ENCODE data around the gene TDRD3.

DNA sequence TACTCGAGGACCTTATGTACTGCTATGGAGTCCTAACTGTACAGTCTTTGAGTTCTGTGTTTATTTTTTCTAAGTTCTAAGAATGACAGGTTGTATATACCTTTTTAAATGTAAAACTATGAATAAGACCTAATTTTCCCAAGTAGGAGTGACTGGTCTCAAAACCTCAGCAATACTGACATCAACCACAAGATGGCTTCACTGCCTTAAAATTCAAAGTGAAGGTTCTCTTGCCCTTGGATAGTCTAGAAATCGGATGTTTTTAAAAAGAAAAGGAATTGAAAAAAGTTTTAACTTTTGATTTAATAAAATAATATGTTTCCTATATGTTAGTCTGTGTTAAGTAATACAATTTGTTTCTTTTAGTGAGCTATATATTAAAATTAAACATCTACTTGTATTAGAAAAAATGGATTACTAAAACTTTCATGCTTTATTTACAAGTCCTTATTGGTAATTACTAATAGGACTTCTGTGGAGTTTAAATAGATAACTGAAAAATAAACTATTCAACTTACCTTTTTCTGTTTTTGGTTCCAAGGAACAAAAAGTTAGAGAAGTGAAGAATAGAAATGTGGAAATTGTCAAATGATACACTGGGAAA is 52.0 kb downstream of the TDRD3 start:
- TF ChIP-seq, protein P1, sequence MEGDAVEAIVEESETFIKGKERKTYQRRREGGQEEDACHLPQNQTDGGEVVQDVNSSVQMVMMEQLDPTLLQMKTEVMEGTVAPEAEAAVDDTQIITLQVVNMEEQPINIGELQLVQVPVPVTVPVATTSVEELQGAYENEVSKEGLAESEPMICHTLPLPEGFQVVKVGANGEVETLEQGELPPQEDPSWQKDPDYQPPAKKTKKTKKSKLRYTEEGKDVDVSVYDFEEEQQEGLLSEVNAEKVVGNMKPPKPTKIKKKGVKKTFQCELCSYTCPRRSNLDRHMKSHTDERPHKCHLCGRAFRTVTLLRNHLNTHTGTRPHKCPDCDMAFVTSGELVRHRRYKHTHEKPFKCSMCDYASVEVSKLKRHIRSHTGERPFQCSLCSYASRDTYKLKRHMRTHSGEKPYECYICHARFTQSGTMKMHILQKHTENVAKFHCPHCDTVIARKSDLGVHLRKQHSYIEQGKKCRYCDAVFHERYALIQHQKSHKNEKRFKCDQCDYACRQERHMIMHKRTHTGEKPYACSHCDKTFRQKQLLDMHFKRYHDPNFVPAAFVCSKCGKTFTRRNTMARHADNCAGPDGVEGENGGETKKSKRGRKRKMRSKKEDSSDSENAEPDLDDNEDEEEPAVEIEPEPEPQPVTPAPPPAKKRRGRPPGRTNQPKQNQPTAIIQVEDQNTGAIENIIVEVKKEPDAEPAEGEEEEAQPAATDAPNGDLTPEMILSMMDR (conservative IDR thresholded peaks at IDR 0.05), result peak; percentile 84
- TF ChIP-seq EZH2 (IDR thresholded peaks at IDR 0.05; ENCODE audit: low read depth), result no peak
